PC-3 (cell line): ENCODE results near the gene GPR176. TPM values are rescaled to one million over a fixed set of nuclear protein-coding genes. Genes with fewer than 3 reads are reported as not detected.

Source experiments
- ATAC-seq: fragments of 200-7000 bp; cut with Tn5 transposase; 2 replicates; pipeline ENCODE4 v1.9.1; 2020; ENCODE audit warnings: mild to moderate bottlenecking, moderate library complexity
- Bru-seq: library from RNA; stranded (reverse); fragments of 400-500 nt; gene quantifications from one replicate; lab custom pipeline; 2021; lab: Mats Ljungman, UMichigan
- BruChase-seq, 2 experiments: library from RNA; stranded (reverse); fragments of 400-500 nt; gene quantifications; one replicate each; lab custom pipeline; 2021; lab: Mats Ljungman, UMichigan
- BruUV-seq: library from RNA; stranded (reverse); fragments of 400-500 nt; replicated peaks from 2 replicates; lab custom pipeline; 2021; lab: Mats Ljungman, UMichigan
- CTCF ChIA-PET: fragments of 300-600 bp; sonication (Branson Sonifier 250); formaldehyde crosslinking; loops from one replicate; lab custom pipeline; 2022; ENCODE audit warnings: antibody characterized with exemption; lab: Charles Lee
- POLR2A ChIA-PET: fragments of 300-600 bp; sonication (Branson Sonifier 250); formaldehyde crosslinking; loops from one replicate; lab custom pipeline; 2022; ENCODE audit warnings: antibody characterized with exemption; ENCODE audit not compliant: unreplicated experiment; lab: Charles Lee
- DNase-seq: peaks from one replicate; pipeline ENCODE4 v3.0.0-alpha.2; 2015
- H2AFZ ChIP-seq: fragments of 300-600 bp; sonication (generic); 2 replicates; pipeline ENCODE4 v1.6.0; 2016; ENCODE audit warnings: antibody characterized with exemption, low read length
- H3F3A ChIP-seq: fragments of 300-600 bp; sonication (generic); one replicate; pipeline ENCODE4 v1.6.0; 2017; ENCODE audit warnings: antibody characterized with exemption, low read length, control low read depth, mild to moderate bottlenecking; ENCODE audit not compliant: unreplicated experiment
- H3K27ac ChIP-seq: fragments of 300-600 bp; sonication (generic); 2 replicates; pipeline ENCODE4 v1.5.1; 2016; ENCODE audit warnings: mild to moderate bottlenecking, low read length
- H3K27me3 ChIP-seq: fragments of 300-600 bp; sonication (generic); 2 replicates; pipeline ENCODE4 v1.6.1; 2016; ENCODE audit warnings: low read length, mixed read lengths
- H3K36me3 ChIP-seq: fragments of 300-600 bp; sonication (generic); 2 replicates; pipeline ENCODE4 v1.6.1; 2016; ENCODE audit warnings: low read depth, mixed run types, low read length, mixed read lengths
- H3K4me1 ChIP-seq: fragments of 300-600 bp; sonication (generic); 2 replicates; pipeline ENCODE4 v1.5.1; 2016; ENCODE audit warnings: low read length; ENCODE audit not compliant: insufficient read depth
- H3K4me2 ChIP-seq: fragments of 300-600 bp; sonication (generic); 2 replicates; pipeline ENCODE4 v1.6.0; 2016; ENCODE audit warnings: low read length
- H3K4me3 ChIP-seq: fragments of 300-600 bp; sonication (generic); 2 replicates; pipeline ENCODE4 v1.5.1; 2016; ENCODE audit warnings: mild to moderate bottlenecking, low read length, mixed read lengths
- H3K79me2 ChIP-seq: fragments of 300-600 bp; sonication (generic); 2 replicates; pipeline ENCODE4 v1.6.1; 2017; ENCODE audit warnings: low read length, mixed read lengths
- H3K9ac ChIP-seq: fragments of 300-600 bp; sonication (generic); 2 replicates; pipeline ENCODE4 v1.6.0; 2016; ENCODE audit warnings: mild to moderate bottlenecking, low read length
- H3K9me2 ChIP-seq: fragments of 300-600 bp; sonication (generic); replicated peaks from 2 replicates; pipeline ENCODE4 v1.6.1; 2016; ENCODE audit warnings: mixed run types, low read length, mixed read lengths
- H3K9me3 ChIP-seq: fragments of 300-600 bp; sonication (generic); 2 replicates; pipeline ENCODE4 v1.6.1; 2016; ENCODE audit warnings: low read length, mixed read lengths
- H4K20me1 ChIP-seq: fragments of 300-600 bp; sonication (generic); 2 replicates; pipeline ENCODE4 v1.6.1; 2016; ENCODE audit warnings: low read length, mixed read lengths
- EZH2 ChIP-seq: fragments of 300-600 bp; sonication (generic); IDR thresholded peaks from one replicate; pipeline ENCODE4 v1.6.1; 2017; ENCODE audit warnings: antibody characterized with exemption, mild to moderate bottlenecking, low read length; ENCODE audit not compliant: unreplicated experiment
- EZH2phosphoT487 ChIP-seq: fragments of 300-600 bp; sonication (generic); IDR thresholded peaks from 2 replicates; pipeline ENCODE4 v1.6.1; 2018; ENCODE audit warnings: mild to moderate bottlenecking, antibody characterized with exemption, low read length, borderline replicate concordance
- intact Hi-C: fragments of 100-400 bp; cut with micrococcal nuclease; formaldehyde crosslinking; loops from 2 replicates; pipeline ENCODE4 v1.9.0; 2023
- long read RNA-seq: library from polyadenylated mRNA; unstranded; transcript quantifications from one replicate; pipeline ENCODE4 v2.0.0, GENCODE V29; 2021; ENCODE audit not compliant: unreplicated experiment
- total RNA-seq: library from RNA; depleted of rRNA; stranded (reverse); fragments of >200 nt; gene quantifications from 2 replicates; pipeline ENCODE4 v1.2.3, GENCODE V29; 2014; rRNA removed
- TF ChIP-seq, protein P1 (sequence below): fragments of 300-600 bp; sonication (generic); conservative IDR thresholded peaks from 2 replicates; pipeline ENCODE4 v1.5.1; 2017; ENCODE audit warnings: antibody characterized with exemption, low read depth, mild to moderate bottlenecking, low read length

GPR176 gene, protein sequence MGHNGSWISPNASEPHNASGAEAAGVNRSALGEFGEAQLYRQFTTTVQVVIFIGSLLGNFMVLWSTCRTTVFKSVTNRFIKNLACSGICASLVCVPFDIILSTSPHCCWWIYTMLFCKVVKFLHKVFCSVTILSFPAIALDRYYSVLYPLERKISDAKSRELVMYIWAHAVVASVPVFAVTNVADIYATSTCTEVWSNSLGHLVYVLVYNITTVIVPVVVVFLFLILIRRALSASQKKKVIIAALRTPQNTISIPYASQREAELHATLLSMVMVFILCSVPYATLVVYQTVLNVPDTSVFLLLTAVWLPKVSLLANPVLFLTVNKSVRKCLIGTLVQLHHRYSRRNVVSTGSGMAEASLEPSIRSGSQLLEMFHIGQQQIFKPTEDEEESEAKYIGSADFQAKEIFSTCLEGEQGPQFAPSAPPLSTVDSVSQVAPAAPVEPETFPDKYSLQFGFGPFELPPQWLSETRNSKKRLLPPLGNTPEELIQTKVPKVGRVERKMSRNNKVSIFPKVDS
- 27.8 and 29.0 TPM in 2 replicates for total RNA-seq
- percentile 79 among the genes with signal in this experiment for Bru-seq, nascent RNA
- percentile 75 among the genes with signal in this experiment for BruChase-seq, experiment 1, labeled RNA remaining after a 6-hour chase
- BruChase-seq, experiment 2, labeled RNA remaining after a 2-hour chase = percentile 78 among the genes with signal in this experiment
- long read RNA-seq, transcript GPR176-205 (3 exons, 2,816 nt) = major isoform, 89 of 145 reads
- long read RNA-seq, partial matches to known transcripts = 0 of 145 reads
- long read RNA-seq, other reads (novel, unspliced or antisense) = 53 of 145 reads

DNA sequence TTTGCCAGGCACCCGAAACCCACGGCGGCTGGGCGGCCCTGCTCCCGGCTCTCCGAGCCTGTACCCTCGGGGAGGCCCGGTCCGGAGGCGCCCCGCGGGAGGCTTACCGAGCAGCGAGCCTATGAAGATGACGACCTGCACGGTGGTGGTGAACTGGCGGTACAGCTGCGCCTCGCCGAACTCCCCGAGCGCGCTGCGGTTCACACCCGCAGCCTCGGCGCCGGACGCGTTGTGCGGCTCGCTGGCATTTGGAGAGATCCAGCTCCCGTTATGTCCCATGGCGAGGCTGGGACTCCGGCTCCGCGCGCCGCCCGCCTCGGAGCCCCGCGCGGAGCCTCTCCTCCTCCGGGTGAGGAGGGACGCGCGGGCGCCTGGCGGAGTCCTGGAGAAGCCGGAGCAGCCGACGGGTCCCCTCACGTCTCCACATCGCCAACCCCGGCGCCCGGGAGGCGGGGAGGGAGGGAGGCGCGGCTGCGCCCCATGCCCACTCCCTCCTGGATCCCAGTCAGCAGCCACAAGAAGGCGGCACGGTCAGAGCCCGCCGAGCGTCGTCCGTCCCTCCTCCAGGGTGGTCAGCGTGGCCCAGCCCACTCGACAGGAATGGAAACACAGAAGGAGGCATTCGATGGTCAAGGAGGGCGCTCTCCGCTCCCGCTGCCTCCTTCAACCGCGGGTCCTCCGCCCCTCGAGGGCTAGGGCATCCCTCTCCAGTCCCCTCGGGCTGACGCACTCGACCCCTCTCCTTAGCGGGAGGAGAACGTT, at the start of gene GPR176:
Gene GPR176, minus strand, starts transcription at position 519 of the 762 bp plus-strand sequence. Its CDS starts 240 bp downstream, at position 279.
- no TSS peak for BruUV-seq
- DNase-seq = peak; percentile 66
- intact Hi-C loops = loop anchor here (1.0 kb wide), 1 partner anchor 14 kb away; the partner anchor contains the start of gene EIF2AK4
- Histone ChIP-seq H3K4me2 (peak within 1 kb of the TSS; percentile 96), H3K27ac (peak within 1 kb of the TSS; percentile 69), H3K4me3 (peak within 1 kb of the TSS; percentile 89), H3K9me2 (no peaks in the 10 kb centered on the region), H3K9ac (peak within 1 kb of the TSS; percentile 87), H3K9me3 (no peaks in the 10 kb centered on the region), H3F3A (no peaks in the 10 kb centered on the region), H3K4me1 (peaks cover 18% of the 10 kb centered on the region), H4K20me1 (no peaks in the 10 kb centered on the region), H2AFZ (peak within 1 kb of the TSS; percentile 99), H3K36me3 (no peaks in the 10 kb centered on the region), H3K27me3 (no peaks in the 10 kb centered on the region), H3K79me2 (peaks cover 47% of the 10 kb centered on the region)
- ChIA-PET CTCF (no interaction called here), POLR2A (interaction anchor here (0.5 kb wide), 1 partner anchor 1319 kb away, joined by 3 read pairs; no protein-coding TSS in a partner anchor)
- ATAC-seq = peak; percentile 78
- TF ChIP-seq EZH2 (no peak), EZH2phosphoT487 (no peak)
- TF ChIP-seq, protein P1, sequence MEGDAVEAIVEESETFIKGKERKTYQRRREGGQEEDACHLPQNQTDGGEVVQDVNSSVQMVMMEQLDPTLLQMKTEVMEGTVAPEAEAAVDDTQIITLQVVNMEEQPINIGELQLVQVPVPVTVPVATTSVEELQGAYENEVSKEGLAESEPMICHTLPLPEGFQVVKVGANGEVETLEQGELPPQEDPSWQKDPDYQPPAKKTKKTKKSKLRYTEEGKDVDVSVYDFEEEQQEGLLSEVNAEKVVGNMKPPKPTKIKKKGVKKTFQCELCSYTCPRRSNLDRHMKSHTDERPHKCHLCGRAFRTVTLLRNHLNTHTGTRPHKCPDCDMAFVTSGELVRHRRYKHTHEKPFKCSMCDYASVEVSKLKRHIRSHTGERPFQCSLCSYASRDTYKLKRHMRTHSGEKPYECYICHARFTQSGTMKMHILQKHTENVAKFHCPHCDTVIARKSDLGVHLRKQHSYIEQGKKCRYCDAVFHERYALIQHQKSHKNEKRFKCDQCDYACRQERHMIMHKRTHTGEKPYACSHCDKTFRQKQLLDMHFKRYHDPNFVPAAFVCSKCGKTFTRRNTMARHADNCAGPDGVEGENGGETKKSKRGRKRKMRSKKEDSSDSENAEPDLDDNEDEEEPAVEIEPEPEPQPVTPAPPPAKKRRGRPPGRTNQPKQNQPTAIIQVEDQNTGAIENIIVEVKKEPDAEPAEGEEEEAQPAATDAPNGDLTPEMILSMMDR = no peak; the same call in 1 of the 2 replicates

DNA sequence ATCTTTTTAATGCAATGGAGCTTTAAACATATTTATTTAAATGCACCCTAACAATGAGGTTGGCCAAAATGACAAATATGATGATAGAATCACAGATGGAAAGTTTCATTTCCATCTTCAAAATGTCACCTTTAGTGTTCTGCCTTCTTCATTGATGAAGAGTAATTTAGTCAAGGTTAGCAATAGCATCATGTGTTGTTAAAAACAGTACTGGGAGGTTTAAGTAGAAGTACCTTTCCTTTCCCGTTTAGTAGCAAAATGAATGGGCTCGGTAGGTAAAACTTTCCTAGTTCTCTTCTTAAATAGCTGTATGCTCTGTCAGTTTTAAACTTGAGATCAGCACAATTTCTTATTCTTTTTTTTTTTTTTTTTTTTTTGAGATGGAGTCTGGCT, 48.9 kb upstream of the GPR176 start:
- TF ChIP-seq EZH2phosphoT487 (no peak), EZH2 (no peak)
- TF ChIP-seq, protein P1 = no peak
- DNase-seq (no peak), ATAC-seq (no peak)
- Histone ChIP-seq H3K9me2 (no peaks in the 10 kb centered on the region), H3K4me3 (no peak overlapping the region), H3K4me1 (no peaks in the 10 kb centered on the region), H3K27ac (no peak overlapping the region), H3K9me3 (no peaks in the 10 kb centered on the region), H3K9ac (no peak overlapping the region), H3F3A (no peaks in the 10 kb centered on the region), H3K4me2 (no peak overlapping the region), H3K36me3 (peaks cover 47% of the 10 kb centered on the region), H3K79me2 (peaks cover 8% of the 10 kb centered on the region), H4K20me1 (no peaks in the 10 kb centered on the region), H3K27me3 (no peaks in the 10 kb centered on the region), H2AFZ (no peak overlapping the region)
- intact Hi-C loops = no loop called here
- ChIA-PET CTCF (no interaction called here), POLR2A (no interaction called here)
- no TSS peak for BruUV-seq
